GM21390 (cell line): ENCODE results near the gene UROS.

ENCODE experiments used
- ATAC-seq: cut with Tn5 transposase; IDR thresholded peaks from one replicate; pipeline ENCODE4 v1.9.1; 2021; ENCODE audit not compliant: unreplicated experiment

The UROS gene

DNA sequence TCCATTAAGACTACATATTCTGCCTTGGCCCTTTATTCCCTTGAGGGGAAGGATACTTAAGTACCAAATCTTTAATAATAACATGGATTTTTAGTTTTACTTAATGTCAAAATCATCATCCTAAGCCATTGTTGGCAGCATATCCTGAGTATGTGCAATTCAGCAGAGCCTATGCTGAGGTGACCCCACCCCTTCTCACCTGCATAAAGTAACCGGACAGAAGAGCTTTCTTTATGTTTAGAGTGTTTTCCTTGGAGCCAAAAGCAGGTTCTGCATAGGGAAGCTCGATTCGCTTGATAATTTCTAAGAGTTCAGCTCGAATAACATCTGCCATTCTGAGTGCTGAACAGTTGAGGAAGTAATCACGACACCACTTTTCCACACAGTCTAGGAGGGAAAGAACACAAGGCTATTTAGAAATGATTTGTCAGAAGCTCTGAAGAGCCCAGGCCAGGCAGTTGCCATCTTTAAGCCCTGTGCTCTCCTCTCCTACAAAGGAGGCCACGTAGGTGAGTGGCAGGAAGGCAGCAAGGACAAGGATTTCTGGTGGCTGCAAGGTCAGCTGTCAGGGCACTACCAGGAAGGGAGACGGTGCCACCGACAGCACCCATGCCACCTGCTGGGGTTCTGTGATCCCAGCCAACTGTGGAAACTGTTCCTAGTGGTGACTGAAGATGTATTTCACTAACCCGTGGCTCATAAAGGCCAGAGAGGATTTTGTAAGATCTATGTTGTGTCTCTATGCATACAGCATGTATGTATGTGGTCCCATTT lies 15.9 kb upstream of the UROS start:
- ATAC-seq: no peak

DNA sequence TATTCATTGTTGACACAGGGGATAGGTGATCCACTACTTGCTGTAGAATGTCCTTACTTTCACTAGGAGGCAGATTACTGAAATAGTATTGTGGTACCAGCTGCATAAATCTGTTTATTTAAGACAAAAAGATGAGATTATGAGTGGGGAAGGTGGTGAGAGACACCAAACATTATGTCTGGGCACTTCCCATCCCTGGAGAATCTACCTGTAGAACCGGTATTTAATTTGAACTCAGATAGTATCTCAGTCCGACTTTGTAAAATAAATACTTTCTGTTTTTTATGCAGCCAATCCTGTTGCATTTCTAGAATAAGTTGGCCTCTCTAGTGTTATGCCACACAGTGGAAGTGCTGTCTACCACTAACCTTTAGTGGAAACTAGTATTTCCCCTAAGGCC lies 13.7 kb upstream of the UROS start:
- no peak for ATAC-seq

DNA sequence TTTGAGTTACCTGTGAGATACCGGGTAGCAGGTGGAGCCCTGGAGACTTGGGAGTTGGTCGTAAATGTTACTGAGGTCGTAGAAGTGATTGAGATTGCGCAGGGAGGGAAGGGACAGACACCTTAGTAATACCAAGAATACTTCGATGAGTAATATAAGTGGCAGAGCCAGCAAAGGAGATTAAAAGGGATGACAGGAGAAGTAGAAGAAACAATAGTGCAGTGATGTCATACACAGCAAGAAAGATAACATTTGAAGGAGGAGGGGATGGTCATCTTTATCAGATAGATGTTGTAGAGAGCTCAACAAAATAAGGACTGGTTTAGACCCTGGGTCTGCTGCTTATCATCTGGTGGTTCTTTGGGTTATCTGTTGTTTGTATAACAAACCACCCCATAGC lies 5.3 kb upstream of the UROS start:
- ATAC-seq: no peak

DNA sequence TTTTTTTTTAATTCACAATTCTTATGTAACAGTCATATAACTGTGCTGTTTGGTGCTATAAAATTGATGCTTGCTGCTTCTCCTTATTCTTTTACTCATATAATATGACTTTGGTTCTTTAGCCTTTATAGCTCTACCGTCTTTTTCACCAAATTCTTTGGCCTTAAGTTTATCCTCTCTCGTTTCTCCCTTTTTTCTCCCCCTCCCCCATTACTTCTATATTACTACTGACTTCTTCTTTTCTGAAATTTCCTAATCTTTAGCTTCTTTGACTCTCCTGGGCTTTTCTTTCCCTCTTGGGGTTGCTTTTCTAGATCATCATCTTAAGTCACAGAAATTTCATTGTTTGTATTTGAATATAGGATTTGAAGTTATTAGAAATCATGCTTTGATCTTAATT lies 4.1 kb upstream of the UROS start:
- no peak for ATAC-seq

DNA sequence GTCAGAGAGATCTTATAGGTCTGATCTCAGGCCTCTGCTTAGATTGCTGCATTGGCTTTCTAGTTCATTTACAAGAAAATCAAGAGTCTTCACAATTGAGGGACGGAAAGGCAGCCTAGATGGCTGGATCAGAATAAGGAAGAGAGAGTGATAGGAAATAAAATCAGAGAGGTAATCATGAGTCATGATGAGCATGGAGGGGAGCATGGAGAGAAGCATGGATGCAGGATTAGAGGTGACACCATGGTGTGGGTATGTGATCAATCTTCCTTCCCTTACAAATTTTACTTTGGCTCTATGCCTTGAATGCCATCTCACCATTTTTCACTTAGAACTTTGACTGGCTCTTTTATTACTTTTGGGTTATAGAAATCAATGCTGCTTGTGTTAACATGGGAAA lies 1.7 kb upstream of the UROS start:
- ATAC-seq: no peak

DNA sequence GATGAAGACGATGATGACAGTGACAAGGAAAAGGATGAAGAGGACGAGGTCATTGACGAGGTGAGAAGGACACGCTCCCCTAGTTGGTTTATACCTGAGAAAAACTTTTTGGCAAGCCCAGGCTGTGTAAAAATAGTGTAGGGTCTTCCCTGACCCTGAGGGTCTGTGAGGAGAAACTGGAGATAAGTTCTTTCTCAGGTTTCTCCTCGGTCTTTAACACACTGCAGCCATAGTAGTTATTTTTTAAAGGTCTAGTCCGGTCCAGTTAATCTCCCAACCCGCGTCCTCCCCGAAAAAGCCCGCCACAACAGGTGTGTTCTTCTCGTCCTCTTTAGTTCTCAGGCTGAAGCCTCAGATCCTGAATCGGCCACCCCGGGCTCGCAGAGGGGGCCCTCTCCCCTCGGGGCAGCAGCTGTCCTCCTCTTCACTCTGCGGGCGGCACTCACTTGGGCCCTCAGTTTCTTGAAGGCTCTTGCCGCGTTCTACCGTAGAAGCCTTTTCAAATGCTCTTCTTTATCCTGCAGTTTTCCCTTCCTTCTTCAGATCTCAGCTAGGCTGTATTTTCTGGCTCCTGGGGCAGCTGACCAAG lies 699 bp upstream of the UROS start:
- peak; percentile 1 for ATAC-seq

DNA sequence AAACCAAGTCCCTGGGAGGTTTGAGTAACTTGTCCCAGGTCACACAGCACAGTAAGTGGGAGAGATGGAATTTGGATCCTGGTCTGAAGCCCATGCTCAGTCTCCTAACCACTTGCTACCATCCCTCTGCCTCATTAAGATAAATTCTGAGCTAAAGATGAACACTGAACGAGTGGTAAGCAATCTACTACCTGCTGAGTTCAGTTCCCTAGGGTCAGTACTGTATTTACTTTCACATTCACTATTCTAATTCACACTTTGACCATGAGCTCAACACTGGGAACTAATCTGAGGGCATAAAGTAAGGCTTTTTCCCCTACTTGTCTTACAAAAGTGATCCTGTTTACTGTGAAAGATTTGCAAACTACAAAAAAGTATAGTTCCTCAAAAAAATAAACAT lies 2.4 kb downstream of the UROS start:
- peak; percentile 56 for ATAC-seq

DNA sequence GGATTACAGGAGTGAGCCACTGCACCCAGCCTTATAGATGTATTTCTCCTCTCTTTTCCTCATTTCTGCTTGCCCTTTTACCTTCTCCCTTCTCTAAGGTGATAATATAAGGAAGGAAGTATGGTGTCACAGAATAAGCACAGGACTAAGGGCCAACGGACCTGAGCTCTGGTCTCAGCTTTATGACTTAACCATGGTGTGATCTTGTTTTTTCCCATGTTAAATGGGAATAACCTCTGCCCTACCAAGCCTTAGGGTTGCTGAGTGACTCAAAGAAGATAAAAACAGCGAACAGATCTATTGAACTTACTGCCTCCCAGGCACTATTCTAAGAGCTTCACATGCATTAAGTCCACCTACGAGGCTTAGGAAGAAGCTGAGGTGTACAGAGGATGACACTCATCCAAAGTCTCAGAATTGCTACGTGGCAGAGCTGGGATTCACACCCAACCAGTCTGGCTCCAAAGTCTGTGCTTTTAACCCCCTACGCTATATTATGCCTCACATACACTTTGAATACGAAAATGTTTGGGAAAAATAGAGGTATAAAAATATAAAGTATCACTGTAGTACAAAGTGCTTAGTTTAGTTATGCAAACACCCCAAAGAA lies 5.6 kb downstream of the UROS start:
- ATAC-seq: no peak

DNA sequence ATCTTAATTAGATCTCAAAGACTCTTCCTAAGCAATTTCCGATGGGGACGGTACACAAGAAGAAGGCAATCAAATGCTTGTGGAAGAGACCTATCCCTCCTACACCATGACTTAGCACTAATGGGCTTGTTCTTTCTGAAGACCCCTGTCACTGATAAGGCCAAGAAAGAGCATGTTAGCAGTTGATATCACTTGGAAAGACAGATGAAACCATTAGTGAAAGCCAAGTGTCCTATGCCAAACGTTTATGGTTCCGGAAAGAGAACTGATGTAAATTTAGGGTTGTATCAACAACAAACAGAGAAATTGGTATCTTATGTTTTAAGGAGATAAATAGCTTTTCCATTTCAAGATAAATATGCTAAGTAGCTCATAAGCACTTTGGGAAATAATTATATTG lies 6.5 kb downstream of the UROS start:
- ATAC-seq: no peak

DNA sequence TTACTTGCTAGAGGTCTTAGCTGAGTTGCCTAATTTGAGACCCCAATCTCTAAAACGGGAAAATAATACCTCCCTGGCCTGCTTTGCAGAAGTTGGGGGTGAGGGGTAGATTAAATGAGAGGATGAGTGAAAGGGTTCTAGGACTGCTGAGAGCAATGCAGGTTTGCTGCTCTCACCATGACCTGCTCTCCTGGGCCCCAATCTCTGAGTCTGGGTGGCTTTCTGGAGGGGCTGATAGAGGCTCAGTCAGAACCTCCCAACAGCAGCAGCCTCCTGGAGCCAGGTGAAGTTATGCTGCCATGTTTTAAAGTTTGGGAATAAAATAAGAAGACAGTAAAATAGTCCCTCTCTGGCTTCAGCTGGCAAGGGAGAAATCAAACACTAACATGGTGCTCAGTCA lies 7.3 kb downstream of the UROS start:
- no peak for ATAC-seq

DNA sequence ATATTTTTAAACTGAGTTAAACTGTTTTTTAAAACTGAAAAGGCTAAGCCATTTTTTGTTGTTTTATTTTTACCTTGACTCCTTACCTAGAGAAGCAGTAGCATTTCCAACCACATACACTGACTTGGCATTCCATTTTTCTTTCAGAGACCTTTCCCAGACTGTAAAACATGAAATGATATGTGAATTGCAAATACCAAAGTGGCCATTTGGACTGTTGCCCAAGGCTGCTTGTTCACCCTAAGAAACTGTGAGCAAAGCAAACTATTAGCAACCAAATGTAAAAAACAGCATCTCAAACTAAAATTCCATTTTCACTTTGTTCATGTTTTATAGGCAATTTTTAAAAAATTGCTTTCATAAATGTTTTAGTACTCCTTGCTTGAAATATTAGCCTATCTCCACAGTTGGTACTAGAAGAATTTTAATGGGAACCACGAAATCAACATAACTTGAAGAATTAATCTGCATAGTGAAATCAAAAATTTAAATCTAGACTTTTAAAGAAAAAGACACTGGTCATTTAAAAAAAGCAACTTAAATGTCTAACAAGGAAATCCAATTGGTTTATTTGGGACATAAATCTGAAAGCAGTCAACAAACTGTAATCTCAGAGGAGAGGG lies 10.8 kb downstream of the UROS start:
- ATAC-seq: no peak

DNA sequence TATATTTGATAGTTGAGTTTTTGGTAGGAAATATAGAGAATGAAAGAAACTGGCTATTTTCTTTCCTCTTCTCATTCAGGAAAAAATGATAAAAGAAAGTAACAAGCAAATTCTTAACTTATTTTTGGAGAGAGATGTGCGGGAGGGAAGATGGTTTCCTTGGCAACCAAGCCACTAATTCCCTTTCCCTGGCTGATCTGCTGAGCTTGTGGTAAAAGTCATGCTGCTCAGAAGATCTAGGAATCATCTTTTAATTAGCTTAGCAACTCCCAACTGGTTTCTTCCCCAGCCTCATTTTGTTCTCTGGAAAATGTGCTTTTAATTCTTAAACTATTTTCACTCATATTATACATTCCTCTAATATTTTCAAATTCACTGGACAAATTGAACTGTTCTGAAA lies 11.8 kb downstream of the UROS start:
- ATAC-seq: no peak

DNA sequence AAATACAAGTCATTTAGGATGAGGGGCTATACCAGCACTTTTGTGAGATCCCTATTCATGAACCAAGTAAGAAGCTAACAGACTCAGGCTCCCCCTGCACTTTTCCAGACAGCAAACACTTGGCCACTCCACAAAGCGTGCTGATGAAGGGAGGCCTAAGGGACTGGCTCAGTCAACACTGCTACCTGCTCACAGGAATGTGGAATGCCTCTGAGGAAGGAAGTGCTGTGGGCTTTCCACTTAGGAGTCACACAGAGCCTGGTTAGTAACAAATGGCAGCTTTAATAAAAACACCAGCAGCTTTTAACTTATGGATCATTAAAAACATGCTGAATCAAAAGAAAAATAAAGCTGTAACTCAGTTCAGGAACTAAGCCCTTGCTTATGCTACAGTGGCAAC lies 15.0 kb downstream of the UROS start:
- ATAC-seq: no peak

DNA sequence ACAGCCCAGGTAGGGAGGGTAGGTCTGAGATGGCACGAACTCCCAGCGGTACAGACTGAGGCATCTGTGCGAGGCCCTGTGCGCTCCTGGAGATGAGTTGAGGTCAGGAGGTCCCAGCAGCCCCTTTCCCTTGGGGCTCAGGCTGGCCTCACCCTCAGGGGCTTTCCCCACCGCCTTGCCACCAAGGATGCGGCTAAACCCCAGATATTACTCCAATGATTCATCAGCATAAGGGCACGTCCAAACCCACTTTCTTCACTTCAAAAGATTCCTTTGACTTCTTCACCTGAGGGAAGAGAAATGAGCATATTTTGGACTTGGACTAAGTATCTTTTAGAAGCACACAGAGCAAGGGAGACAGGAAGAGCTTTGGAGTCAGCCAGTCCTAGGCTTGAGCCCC lies 20.3 kb downstream of the UROS start:
- no peak for ATAC-seq

DNA sequence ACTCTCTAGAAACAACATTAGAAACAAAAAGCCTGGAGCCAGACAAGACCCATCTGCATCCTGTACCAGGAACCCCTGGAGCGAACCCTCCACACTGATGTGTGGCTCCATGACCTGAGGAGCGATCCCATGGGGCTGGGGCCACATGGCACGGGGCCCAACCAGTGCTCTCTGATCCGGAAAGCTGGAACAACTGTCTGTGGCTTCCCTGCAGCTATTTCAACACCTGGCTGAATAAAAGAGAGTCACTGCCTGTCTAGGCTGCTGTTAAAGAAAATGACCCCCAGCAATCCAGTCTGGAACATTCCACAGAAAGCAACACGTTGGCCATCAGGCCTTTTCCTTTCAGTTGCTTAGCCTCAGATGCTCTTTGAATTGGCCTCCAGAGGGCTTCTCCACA lies 20.9 kb downstream of the UROS start:
- no peak for ATAC-seq

DNA sequence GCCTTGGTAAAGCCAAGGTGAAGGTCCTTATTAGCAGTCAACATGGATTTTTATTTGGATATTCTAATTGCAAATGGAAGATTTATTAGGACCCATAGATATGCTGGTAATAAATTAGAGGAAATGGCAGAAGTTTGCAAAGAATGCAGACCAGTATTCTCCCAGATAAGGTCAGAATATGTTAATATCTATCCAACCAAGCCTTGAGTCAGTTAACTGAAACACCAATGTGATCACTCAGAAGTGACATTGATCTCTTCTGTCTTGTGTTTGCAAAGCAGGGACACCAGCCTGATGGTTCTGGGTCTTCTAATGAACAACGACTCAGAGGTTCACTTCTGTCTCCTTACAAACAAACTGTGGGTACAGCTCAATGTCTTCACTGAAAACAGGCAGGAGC lies 21.5 kb downstream of the UROS start:
- no peak for ATAC-seq

DNA sequence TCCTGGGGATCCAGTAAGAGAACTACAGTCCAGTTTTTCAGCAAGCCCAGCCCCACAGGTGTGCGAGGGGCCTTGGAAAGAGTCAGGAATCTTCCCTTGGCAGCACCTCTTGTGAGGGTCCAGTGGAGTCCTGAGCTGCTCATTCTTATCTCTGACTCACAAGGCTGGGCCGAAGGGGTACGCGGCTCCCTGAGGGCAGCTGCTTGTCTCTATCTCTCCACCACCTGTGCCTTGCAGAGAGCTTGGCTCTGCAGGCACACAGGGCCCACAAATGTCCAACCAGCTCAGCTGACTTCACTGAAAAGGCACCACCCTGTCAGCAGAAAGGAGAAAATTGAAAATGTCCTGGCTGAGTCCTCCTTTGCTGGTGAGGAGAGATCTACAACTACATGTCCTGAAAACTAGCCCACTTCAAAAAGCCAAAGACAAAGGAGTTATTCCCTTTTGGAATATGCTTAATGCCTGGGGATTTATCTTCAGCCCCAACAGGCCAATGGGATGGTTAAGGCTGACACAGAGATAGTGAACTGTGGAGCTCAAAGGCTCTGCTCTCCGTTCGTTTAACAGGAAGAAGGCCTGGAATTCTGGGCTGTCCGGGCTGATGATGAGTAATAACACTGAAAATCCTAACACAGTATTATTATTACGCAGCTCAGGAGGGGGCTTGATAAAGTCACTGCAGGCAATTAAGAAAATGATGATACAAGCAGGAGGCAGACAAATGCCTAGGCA lies 23.4 kb downstream of the UROS start:
- no peak for ATAC-seq

DNA sequence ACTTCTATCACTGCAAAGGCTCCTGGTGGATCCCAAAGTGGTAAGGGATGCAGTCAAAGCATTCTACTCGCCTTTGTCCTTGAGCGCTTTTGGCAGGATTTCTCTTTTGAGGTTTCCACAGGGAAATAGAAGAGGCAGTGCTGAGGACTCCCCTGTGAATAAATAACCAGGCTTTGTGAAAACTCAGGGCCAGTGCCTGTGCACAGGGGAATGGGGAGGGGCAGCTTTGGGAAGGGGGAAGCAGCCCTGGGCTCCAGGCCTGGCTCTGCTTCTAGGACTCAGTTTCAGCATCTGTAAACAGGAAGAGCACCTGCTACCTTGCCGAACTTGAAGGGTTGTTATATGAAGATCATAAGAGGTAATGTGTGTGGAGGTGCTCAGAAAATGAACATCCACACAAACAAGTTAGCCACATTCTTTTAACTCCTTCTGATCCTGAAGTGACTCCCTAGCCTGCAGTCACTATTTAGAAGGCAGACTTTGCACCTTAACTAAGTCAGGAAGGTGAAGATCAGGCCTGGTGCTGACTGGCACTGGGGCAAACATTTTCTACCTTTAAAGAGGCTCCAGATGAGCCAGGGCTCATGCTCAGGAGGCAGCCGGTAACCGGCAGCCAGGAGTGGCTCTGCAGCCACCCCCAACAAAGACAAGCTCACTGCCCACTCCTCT lies 24.9 kb downstream of the UROS start:
- ATAC-seq: no peak

DNA sequence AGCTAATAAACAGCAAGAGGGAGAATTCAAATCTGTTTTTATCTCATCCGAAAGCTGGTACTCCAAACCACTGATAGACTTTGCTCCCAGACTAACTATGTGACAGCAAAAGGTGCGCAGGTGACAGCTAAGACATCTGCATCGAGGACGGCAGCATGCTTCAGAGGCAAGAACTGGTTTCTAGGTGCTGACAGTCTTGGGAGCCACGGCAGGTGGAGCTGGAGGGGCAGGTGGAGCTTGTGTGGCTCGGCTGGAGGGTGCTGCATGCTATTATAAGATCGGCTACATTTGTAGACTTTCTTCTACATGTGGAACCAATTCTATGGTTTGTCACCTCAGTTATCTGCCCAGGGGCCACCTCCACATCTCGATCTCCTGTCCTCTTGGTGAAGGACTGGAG lies 25.6 kb downstream of the UROS start:
- ATAC-seq: no peak

DNA sequence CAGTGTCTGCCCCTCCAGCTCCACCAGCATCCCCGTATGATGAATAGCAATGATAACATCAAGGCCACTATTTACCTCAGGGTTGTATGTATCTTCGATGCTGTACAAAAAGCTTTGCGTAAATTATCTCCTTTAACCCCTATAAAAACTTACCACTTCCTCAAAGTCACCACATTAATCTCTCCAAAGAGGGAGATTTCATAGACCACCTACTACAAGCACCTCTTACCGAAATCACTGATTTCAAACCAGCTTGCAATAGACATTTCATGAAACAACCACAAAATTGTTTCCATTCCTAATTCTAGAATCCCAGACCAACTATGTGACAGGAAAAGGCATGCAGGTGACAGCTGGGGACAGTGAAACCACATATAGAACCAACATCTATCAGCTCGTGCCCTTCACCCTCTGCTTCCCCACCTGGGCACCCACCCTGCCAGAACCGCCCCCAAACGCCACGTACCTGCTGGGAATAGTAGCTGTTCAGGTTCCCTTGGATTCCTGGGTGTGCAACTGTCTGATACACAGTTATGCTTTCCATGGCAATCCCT lies 27.3 kb downstream of the UROS start:
- no peak for ATAC-seq

DNA sequence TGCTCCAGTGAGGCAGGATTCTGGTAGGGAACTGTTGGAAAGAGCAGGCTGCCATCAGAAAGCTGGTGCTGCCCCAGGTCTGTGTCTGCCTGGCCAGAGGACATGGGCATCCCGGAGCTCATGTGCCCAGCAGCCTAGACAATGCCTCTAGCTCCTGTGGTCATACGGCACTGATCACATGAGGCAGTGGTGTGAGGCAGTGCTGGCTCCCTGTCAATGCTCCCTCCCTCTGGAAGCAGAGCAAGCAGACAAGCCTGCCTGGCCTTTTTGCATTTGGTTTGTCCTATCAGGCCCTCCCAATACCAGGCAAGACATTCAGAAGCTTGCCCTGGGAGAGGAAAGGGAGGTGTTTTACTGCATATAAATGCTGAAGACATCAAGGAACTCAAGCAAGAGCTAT lies 27.9 kb downstream of the UROS start:
- no peak for ATAC-seq
